ENCODE results near the gene ERG.
A peak's percentile ranks its signal among the peaks of the same experiment; 100 is the strongest.

The ERG gene

GRCh38 chr21:38506661-38507281 lies 8.5 kb upstream of the ERG start:
- intact Hi-C loops (cut with DNase I; ENCODE audit: low total_unique reads) = loop anchor here (5.0 to 10.0 kb wide), 4 partner anchors 78 to 631 kb away; no protein-coding TSS in a partner anchor
- no peak for DNase-seq
- H3K27ac ChIP-seq = no peak overlapping the region
- peaks cover 0 to 44% (median 23%) of the 10 kb centered on the region in 4 donors for H3K4me1 ChIP-seq
- H3K36me3 ChIP-seq = no peaks in the 10 kb centered on the region
- H3K27me3 ChIP-seq = no peaks in the 10 kb centered on the region
- H3K4me3 ChIP-seq = peak overlapping the region in 1 of 2 donors; percentile 3
- H3K9me3 ChIP-seq = no peaks in the 10 kb centered on the region
- TF ChIP-seq CTCF (IDR thresholded peaks at IDR 0.05) = no peak

- H3K4me1 ChIP-seq = peaks cover 0 to 44% (median 23%) of the 10 kb centered on the region in 4 donors
- no peaks in the 10 kb centered on the region for H3K27me3 ChIP-seq
- H3K27ac ChIP-seq = peak overlapping the region; percentile 3 to 61
- H3K9me3 ChIP-seq = no peaks in the 10 kb centered on the region
- TF ChIP-seq CTCF (IDR thresholded peaks at IDR 0.05) = peak; percentile 65 to 73
- H3K4me3 ChIP-seq = peak overlapping the region; percentile 5 to 15
- intact Hi-C loops (cut with DNase I; ENCODE audit: low total_unique reads) = loop anchor here (5.0 to 10.0 kb wide), 4 partner anchors 79 to 631 kb away; no protein-coding TSS in a partner anchor
- no peaks in the 10 kb centered on the region for H3K36me3 ChIP-seq
- DNase-seq = no peak
These were observed 7.6 kb upstream of the ERG start for GRCh38 chr21:38505654-38506523.

GRCh38 chr21:38504066-38504465 lies 5.8 kb upstream of the ERG start:
- Histone ChIP-seq H3K9me3 (no peaks in the 10 kb centered on the region), H3K4me3 (peak overlapping the region; percentile 23 to 41), H3K27me3 (no peaks in the 10 kb centered on the region), H3K4me1 (peaks cover 0 to 60% (median 25%) of the 10 kb centered on the region in 4 donors), H3K36me3 (no peaks in the 10 kb centered on the region), H3K27ac (peak overlapping the region; percentile 49 to 61)
- no peak for TF ChIP-seq CTCF (IDR thresholded peaks at IDR 0.05)
- intact Hi-C loops (cut with DNase I; ENCODE audit: low total_unique reads) = loop anchor here (10.0 kb wide), 2 partner anchors 81 to 211 kb away; no protein-coding TSS in a partner anchor
- DNase-seq = no peak

GRCh38 chr21:38503583-38503982 lies 5.3 kb upstream of the ERG start:
- Histone ChIP-seq H3K9me3 (no peaks in the 10 kb centered on the region), H3K4me3 (peak overlapping the region; percentile 23 to 41), H3K27ac (peak overlapping the region; percentile 49 to 61), H3K4me1 (peaks cover 0 to 65% (median 25%) of the 10 kb centered on the region in 4 donors), H3K27me3 (no peaks in the 10 kb centered on the region), H3K36me3 (no peaks in the 10 kb centered on the region)
- TF ChIP-seq CTCF (IDR thresholded peaks at IDR 0.05) = no peak
- peak; percentile 42 to 78 for DNase-seq
- intact Hi-C loops (cut with DNase I; ENCODE audit: low total_unique reads) = loop anchor here (10.0 kb wide), 2 partner anchors 81 to 211 kb away; no protein-coding TSS in a partner anchor

- H3K4me3 ChIP-seq = no peak overlapping the region
- peaks cover 0 to 74% (median 25%) of the 10 kb centered on the region in 4 donors for H3K4me1 ChIP-seq
- H3K27ac ChIP-seq = peak overlapping the region; percentile 42 to 52
- H3K27me3 ChIP-seq = no peaks in the 10 kb centered on the region
- DNase-seq = no peak
- TF ChIP-seq CTCF (IDR thresholded peaks at IDR 0.05) = no peak
- no peaks in the 10 kb centered on the region for H3K36me3 ChIP-seq
- intact Hi-C loops (cut with DNase I; ENCODE audit: low total_unique reads) = loop anchor here (10.0 kb wide), 2 partner anchors 85 to 215 kb away; no protein-coding TSS in a partner anchor
- no peaks in the 10 kb centered on the region for H3K9me3 ChIP-seq
These were observed 1.8 kb upstream of the ERG start for GRCh38 chr21:38500073-38500472.

Measured in tibial artery (tissue), 4 donors.